ENCODE measurements around the gene CAMTA1. TPM values are rescaled to one million over a fixed set of nuclear protein-coding genes. Genes with fewer than 3 reads are reported as not detected.
"Not testable (repeated sequence)": the region's sequence is repeated elsewhere in the genome, so short reads cannot be mapped to it uniquely, and the experiment has no call there.

Gene CAMTA1
- total RNA-seq, 2 donors from 2014 or later: 55.3 to 69.5 TPM

DNA sequence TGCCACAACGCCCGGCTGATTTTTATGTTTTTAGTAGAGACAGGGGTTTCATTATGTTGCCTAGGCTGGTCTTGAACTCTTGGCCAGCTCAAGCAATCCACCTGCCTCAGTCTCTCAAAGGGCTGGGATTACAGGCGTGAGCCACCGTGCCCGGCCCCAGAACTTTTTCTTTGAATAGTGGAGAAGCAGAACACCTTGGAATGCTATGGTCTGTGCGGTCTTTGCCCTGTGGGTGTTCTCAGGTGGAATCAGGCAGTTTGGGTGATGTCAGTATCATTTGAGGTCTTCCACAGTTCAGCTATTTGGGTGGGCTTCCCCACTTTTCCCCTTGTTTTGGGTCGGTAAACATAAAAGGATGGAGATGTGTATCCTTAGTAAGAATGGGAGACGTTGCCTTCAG, 17.6 kb downstream of the CAMTA1 start:
- Mint-ChIP-seq H3K4me1 (peaks cover 42% of the 10 kb centered on the region), H3K4me3 (no peak overlapping the region), H3K36me3 (ENCODE audit: low read depth) (no peaks in the 10 kb centered on the region), H3K27ac (no peak overlapping the region), H3K27me3 (no peaks in the 10 kb centered on the region)
- H3K9me3 ChIP-seq (ENCODE audit: control insufficient read depth, low read length, poor library complexity, severe bottlenecking): no peaks in the 10 kb centered on the region
- no peak for ATAC-seq
- DNase-seq: no peak

- Mint-ChIP-seq H3K27me3 (no peaks in the 10 kb centered on the region), H3K36me3 (ENCODE audit: low read depth) (no peaks in the 10 kb centered on the region), H3K4me3 (no peak overlapping the region), H3K27ac (no peak overlapping the region), H3K4me1 (peaks cover 42% of the 10 kb centered on the region)
- DNase-seq (no peak), ATAC-seq (no peak)
- no peaks in the 10 kb centered on the region for H3K9me3 ChIP-seq (ENCODE audit: control insufficient read depth, low read length, poor library complexity, severe bottlenecking)
Measured at GRCh38 chr1:6803357-6803756, 18.1 kb downstream of the CAMTA1 start.

GRCh38 chr1:6805004-6805416, 19.8 kb downstream of the CAMTA1 start:
- Mint-ChIP-seq H3K36me3 (ENCODE audit: low read depth) (no peaks in the 10 kb centered on the region), H3K4me3 (no peak overlapping the region), H3K4me1 (peaks cover 40% of the 10 kb centered on the region), H3K27ac (no peak overlapping the region), H3K27me3 (no peaks in the 10 kb centered on the region)
- DNase-seq: no peak
- H3K9me3 ChIP-seq (ENCODE audit: control insufficient read depth, low read length, poor library complexity, severe bottlenecking): no peaks in the 10 kb centered on the region
- no peak for ATAC-seq

DNA sequence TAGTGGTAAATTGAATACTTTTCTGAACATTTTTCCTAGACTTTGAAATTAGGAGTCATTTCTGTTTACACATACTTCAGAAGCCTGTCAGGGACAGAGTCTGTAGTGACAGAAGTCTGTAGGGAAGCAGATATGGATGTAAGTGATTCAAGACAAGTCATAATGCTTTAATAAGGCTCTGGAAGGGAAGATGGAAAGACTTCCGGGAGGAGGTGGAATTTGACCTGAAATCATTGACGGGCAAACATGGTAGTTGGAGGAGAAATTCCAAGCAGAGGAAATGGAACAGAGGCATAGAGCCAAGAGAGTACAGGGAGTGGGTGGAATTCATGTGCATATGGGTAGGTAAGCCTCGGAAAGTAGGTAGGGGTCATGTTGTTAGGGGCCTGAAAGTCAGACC, 22.5 kb downstream of the CAMTA1 start:
- peaks cover 38% of the 10 kb centered on the region for H3K4me1 Mint-ChIP-seq
- H3K27ac Mint-ChIP-seq: no peak overlapping the region

DNA sequence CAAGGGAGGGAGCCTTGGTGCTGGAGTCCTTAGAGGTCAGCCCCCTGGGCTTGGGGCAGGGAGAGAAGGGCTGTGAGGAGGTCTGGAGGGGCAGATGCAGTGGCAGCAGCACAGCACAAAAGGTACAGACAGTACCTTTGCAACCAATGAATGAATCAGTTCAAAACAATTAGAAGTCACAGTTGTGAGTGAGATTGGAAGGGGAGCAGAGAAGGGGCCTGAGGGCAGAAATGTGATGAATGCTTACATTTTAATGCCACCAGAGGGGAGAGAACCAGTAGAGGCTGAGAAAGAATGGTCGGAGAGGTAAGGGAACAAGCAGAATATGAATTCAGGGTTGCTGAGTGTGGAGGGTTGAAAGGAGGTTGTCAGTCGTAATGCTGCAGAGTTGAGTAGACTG, 24.2 kb downstream of the CAMTA1 start:
- no peaks in the 10 kb centered on the region for H3K36me3 Mint-ChIP-seq (ENCODE audit: low read depth)
- H3K27ac Mint-ChIP-seq: no peak overlapping the region
- H3K4me1 Mint-ChIP-seq: peaks cover 33% of the 10 kb centered on the region
- H3K4me3 Mint-ChIP-seq: no peak overlapping the region
- DNase-seq (no peak), ATAC-seq (no peak)
- no peaks in the 10 kb centered on the region for H3K27me3 Mint-ChIP-seq
- H3K9me3 ChIP-seq (ENCODE audit: control insufficient read depth, low read length, poor library complexity, severe bottlenecking): no peaks in the 10 kb centered on the region

More for the DNA sequence above, 22.5 kb downstream of the CAMTA1 start:
- DNase-seq (no peak), ATAC-seq (no peak)
- H3K36me3 Mint-ChIP-seq (ENCODE audit: low read depth): no peaks in the 10 kb centered on the region
- no peaks in the 10 kb centered on the region for H3K27me3 Mint-ChIP-seq
- no peaks in the 10 kb centered on the region for H3K9me3 ChIP-seq (ENCODE audit: control insufficient read depth, low read length, poor library complexity, severe bottlenecking)
- H3K4me3 Mint-ChIP-seq: no peak overlapping the region

- DNase-seq; H3K27me3 Mint-ChIP-seq; H3K27ac Mint-ChIP-seq; H3K9me3 ChIP-seq (ENCODE audit: control insufficient read depth, low read length, poor library complexity, severe bottlenecking); H3K36me3 Mint-ChIP-seq (ENCODE audit: low read depth); ATAC-seq; H3K4me3 Mint-ChIP-seq: not testable (repeated sequence)
- H3K4me1 Mint-ChIP-seq: peaks cover 27% of the 10 kb centered on the region
Measured at GRCh38 chr1:6810146-6810734, 25.0 kb downstream of the CAMTA1 start.

DNA sequence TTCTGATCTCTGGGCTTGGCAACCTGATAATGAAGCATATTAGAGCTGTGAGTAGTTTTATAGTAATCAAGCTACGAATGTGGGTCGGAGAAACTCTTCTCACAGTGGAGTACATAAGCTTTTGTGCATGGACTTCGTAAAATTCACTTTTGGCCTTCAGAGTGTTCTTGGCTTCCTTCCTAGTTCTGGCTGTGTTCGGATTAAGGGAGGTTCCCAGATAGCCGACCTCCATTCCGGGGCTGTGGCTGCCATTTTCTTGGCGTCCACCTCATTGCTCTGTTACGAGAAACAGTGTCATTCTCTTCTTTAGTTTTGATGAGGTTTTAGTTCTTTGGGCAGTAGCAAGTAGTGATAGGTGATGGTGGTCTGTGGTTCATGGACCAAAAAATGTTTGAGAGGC, 26.3 kb downstream of the CAMTA1 start:
- no peaks in the 10 kb centered on the region for H3K9me3 ChIP-seq (ENCODE audit: control insufficient read depth, low read length, poor library complexity, severe bottlenecking)
- ATAC-seq (no peak), DNase-seq (no peak)
- no peaks in the 10 kb centered on the region for H3K36me3 Mint-ChIP-seq (ENCODE audit: low read depth)
- H3K4me1 Mint-ChIP-seq: peaks cover 21% of the 10 kb centered on the region
- no peak overlapping the region for H3K27ac Mint-ChIP-seq
- H3K27me3 Mint-ChIP-seq: no peaks in the 10 kb centered on the region
- H3K4me3 Mint-ChIP-seq: no peak overlapping the region

DNA sequence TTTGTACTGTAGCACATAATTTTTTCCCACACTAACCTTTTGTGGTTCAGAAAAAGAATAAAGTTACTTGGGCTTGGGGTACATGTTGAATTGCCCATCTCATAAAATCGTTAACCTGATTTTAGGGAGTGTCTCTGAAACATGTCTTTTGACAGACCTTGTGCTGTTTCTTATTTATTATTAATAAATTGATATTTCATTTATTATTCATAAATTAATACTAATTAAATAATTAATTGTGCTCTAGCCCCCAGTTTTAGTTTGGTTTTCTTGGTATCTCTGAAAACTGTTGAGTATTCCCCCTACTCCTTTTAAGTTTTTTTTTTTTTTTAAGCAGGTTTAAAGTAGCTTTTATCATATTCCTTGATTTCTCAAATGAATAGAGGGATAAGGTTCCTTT, 27.9 kb downstream of the CAMTA1 start:
- no peak for DNase-seq
- no peaks in the 10 kb centered on the region for H3K9me3 ChIP-seq (ENCODE audit: control insufficient read depth, low read length, poor library complexity, severe bottlenecking)

GRCh38 chr1:6815726-6816125, 30.5 kb downstream of the CAMTA1 start:
- Mint-ChIP-seq H3K27ac (no peak overlapping the region), H3K4me1 (peaks cover 46% of the 10 kb centered on the region), H3K4me3 (no peak overlapping the region), H3K27me3 (no peaks in the 10 kb centered on the region), H3K36me3 (ENCODE audit: low read depth) (no peaks in the 10 kb centered on the region)
- ATAC-seq (no peak), DNase-seq (no peak)
- H3K9me3 ChIP-seq (ENCODE audit: control insufficient read depth, low read length, poor library complexity, severe bottlenecking): no peaks in the 10 kb centered on the region

More for the DNA sequence above, 27.9 kb downstream of the CAMTA1 start:
- no peak for ATAC-seq
- H3K4me3 Mint-ChIP-seq: no peak overlapping the region
- peaks cover 34% of the 10 kb centered on the region for H3K4me1 Mint-ChIP-seq
- no peak overlapping the region for H3K27ac Mint-ChIP-seq
- H3K36me3 Mint-ChIP-seq (ENCODE audit: low read depth): no peaks in the 10 kb centered on the region
- no peaks in the 10 kb centered on the region for H3K27me3 Mint-ChIP-seq

DNA sequence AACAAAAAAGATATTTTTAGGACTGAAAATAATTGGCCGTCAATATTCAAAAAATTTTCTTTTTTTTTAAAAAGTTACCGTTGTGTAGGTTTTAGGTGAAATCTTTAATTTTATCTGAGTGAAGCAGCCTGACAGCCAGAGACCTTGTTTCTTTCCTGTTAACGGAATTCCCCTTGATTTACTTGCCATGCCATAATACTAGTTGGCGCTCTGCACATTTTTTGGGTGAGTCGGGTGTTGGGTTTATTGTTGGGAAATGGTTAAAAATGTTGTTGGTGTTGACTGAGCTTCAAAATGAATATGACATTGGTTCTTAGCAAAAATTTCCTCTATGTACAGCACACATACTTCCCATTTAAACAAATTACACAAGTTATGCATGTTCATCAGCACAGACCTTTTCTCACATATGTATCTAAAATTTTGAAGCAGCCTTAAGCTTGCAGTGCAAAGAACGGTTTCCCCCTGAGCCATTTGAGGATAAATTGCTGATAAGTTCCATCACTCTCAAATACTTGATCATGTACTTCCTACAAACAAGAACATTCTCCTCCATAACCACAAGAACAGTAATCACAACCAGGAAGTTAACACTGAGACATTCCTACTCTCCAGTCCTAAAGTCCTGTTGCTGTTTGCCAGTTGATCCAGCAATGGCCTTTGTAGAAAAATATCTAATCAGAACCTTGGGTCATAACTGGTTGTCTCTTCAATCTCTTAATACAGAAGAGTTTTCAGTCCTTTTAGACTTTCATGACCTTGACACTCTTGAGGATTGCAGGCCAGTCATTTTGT, 34.2 kb downstream of the CAMTA1 start:
- no peak overlapping the region for H3K4me3 Mint-ChIP-seq
- no peak for DNase-seq
- H3K27me3 Mint-ChIP-seq: no peaks in the 10 kb centered on the region
- peaks cover 39% of the 10 kb centered on the region for H3K4me1 Mint-ChIP-seq
- H3K27ac Mint-ChIP-seq: peak overlapping the region; percentile 51
- H3K9me3 ChIP-seq (ENCODE audit: control insufficient read depth, low read length, poor library complexity, severe bottlenecking): no peaks in the 10 kb centered on the region
- no peak for ATAC-seq
- no peaks in the 10 kb centered on the region for H3K36me3 Mint-ChIP-seq (ENCODE audit: low read depth)

GRCh38 chr1:6820899-6821298, 35.6 kb downstream of the CAMTA1 start:
- no peak for DNase-seq
- Mint-ChIP-seq H3K27ac (peak overlapping the region; percentile 51), H3K4me3 (no peak overlapping the region), H3K4me1 (peaks cover 39% of the 10 kb centered on the region), H3K36me3 (ENCODE audit: low read depth) (no peaks in the 10 kb centered on the region), H3K27me3 (no peaks in the 10 kb centered on the region)
- ATAC-seq: no peak
- H3K9me3 ChIP-seq (ENCODE audit: control insufficient read depth, low read length, poor library complexity, severe bottlenecking): no peaks in the 10 kb centered on the region

DNA sequence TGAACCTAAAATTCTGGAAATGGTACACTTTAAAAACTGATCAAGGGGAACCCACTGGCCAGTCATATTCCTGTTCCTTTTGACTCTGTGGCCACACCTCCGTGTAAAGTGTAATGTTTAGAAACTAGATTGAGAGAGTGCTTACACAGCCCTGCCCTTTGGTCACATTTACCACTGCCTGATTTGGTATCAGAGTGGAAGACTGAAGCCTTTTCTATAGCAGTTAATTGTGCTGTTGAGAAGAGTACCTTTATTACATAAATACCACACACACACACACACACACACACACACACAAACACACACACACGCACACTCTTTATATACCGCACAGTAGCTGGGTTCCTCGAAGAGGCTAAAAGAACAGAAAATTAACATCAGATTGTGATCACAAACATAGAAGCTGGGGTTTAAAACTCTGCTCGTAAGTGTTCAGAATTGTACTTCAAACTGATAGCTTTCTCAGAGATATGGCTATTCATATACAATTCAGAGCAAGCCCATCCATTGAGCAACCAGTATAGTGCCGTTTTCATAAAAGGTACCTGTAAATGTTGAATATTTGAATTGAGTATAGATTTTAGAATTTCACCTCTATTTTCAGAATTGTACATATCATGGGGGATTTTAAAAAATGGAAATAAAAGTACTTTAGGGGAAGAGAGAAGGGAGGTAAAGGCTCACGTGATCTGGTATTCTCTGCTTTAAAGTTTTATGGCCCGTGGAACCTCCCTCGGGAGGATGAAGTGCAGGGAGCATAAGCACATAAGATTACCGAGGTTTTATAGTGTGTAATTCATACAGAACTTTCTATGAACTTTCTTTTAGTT, 37.5 kb downstream of the CAMTA1 start:
- H3K9me3 ChIP-seq (ENCODE audit: control insufficient read depth, low read length, poor library complexity, severe bottlenecking): no peaks in the 10 kb centered on the region
- Mint-ChIP-seq H3K27me3 (no peaks in the 10 kb centered on the region), H3K27ac (no peak overlapping the region), H3K36me3 (ENCODE audit: low read depth) (no peaks in the 10 kb centered on the region), H3K4me1 (peaks cover 31% of the 10 kb centered on the region), H3K4me3 (no peak overlapping the region)
- DNase-seq: no peak
- ATAC-seq: no peak

DNA sequence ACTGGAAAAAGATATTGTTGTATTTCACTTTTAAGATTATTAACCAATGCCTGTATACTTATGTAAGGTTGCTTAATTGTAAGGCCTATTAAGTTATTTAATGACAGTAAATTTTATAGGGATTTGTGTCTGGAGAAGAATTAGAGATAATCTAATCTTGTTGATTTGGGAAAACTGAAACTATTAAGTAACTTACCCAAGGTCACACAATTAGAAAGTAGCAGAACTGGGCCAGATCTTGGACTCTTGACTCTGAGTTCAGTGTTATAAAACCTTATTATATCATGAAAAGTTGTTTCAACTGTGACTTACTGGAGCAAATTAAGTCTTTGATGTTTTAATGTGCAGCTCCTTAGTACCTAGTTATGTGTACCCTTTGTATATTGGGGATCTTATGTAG, 38.5 kb downstream of the CAMTA1 start:
- H3K9me3 ChIP-seq (ENCODE audit: control insufficient read depth, low read length, poor library complexity, severe bottlenecking): no peaks in the 10 kb centered on the region
- DNase-seq: no peak
- peaks cover 2% of the 10 kb centered on the region for H3K36me3 Mint-ChIP-seq (ENCODE audit: low read depth)

More for the DNA sequence above, 38.5 kb downstream of the CAMTA1 start:
- no peak overlapping the region for H3K4me3 Mint-ChIP-seq
- H3K27me3 Mint-ChIP-seq: no peaks in the 10 kb centered on the region
- H3K27ac Mint-ChIP-seq: no peak overlapping the region
- ATAC-seq: no peak
- H3K4me1 Mint-ChIP-seq: peaks cover 28% of the 10 kb centered on the region
